IPS-18a (cell line): Measurements from ENCODE around the gene DENND4C.

Experiments
- H3K27ac ChIP-seq: one replicate; pipeline ENCODE4 v1.5.1; 2013; ENCODE audit warnings: low read length
- H3K27me3 ChIP-seq: one replicate; pipeline ENCODE4 v1.6.1; 2013; ENCODE audit warnings: mild to moderate bottlenecking, low read length; ENCODE audit not compliant: control insufficient read depth, insufficient read depth
- H3K36me3 ChIP-seq: one replicate; pipeline ENCODE4 v1.6.1; 2013; ENCODE audit warnings: low read depth, low read length; ENCODE audit not compliant: control insufficient read depth
- H3K4me1 ChIP-seq: one replicate; pipeline ENCODE4 v1.6.1; 2013; ENCODE audit warnings: low read depth, low read length; ENCODE audit not compliant: control insufficient read depth
- H3K4me3 ChIP-seq: one replicate; pipeline ENCODE4 v1.5.1; 2013; ENCODE audit warnings: low read length
- H3K9ac ChIP-seq: one replicate; pipeline ENCODE4 v1.6.1; 2013; ENCODE audit warnings: mild to moderate bottlenecking, low read length, moderate library complexity
- H3K9me3 ChIP-seq: one replicate; pipeline ENCODE4 v1.6.1; 2013; ENCODE audit warnings: low read depth, low read length; ENCODE audit not compliant: control insufficient read depth

DENND4C gene

GRCh38 chr9:19199012-19199411, 31.5 kb upstream of the DENND4C start:
- H3K4me1 ChIP-seq: no peaks in the 10 kb centered on the region
- H3K36me3 ChIP-seq: no peaks in the 10 kb centered on the region
- no peak overlapping the region for H3K9ac ChIP-seq
- H3K27me3 ChIP-seq: no peaks in the 10 kb centered on the region
- no peaks in the 10 kb centered on the region for H3K9me3 ChIP-seq
- no peak overlapping the region for H3K27ac ChIP-seq
- H3K4me3 ChIP-seq: no peak overlapping the region

DNA sequence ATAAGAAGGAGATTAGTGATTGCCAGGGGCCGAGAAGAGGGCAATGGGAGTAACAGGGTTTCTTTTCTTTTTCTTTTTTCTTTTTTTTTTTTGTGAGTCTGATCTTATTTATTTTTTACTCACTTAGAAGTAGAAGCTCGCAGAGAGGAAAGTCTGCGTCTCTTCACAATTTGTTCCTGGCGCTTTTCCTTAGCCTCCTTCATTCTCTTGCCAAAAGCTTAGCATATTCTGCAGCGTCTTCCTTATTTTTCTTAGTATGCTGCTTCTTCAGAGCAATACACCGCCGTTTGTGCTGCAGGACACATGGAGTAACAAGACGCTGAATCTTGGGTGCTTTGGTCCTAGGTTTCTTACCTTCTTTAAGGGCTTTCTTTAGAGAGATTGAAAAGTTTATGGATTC, 30.3 kb upstream of the DENND4C start:
- no peak overlapping the region for H3K4me3 ChIP-seq
- H3K27me3 ChIP-seq: no peaks in the 10 kb centered on the region
- no peaks in the 10 kb centered on the region for H3K4me1 ChIP-seq
- H3K27ac ChIP-seq: no peak overlapping the region
- H3K9me3 ChIP-seq: no peaks in the 10 kb centered on the region
- H3K36me3 ChIP-seq: no peaks in the 10 kb centered on the region
- H3K9ac ChIP-seq: no peak overlapping the region

- Histone ChIP-seq H3K36me3 (no peaks in the 10 kb centered on the region), H3K4me1 (no peaks in the 10 kb centered on the region), H3K27ac (no peak overlapping the region), H3K4me3 (no peak overlapping the region), H3K9ac (no peak overlapping the region), H3K9me3 (no peaks in the 10 kb centered on the region), H3K27me3 (no peaks in the 10 kb centered on the region)
These were observed 28.3 kb upstream of the DENND4C start for GRCh38 chr9:19201899-19202891.

DNA sequence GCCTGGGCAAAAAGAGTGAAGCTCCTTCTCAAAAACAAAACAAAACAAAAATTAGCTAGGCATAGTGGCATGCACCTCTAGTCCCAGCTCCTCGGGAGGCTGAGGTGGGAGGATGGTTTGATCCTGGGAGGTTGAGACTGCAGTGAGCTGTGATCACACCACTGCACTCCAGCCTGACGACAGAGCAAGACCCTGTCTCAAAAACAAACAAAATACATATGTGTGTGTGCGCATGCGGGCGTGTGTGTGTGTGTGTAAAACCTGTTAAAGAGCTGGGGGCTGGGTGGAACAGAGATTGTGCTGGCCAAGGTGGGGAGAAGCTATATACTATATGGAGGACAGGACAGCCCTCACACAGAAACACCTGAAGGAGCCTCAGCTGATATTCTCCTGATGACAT, 27.4 kb upstream of the DENND4C start:
- Histone ChIP-seq H3K36me3 (no peaks in the 10 kb centered on the region), H3K4me1 (no peaks in the 10 kb centered on the region), H3K9ac (no peak overlapping the region), H3K27me3 (no peaks in the 10 kb centered on the region), H3K9me3 (no peaks in the 10 kb centered on the region), H3K4me3 (no peak overlapping the region), H3K27ac (no peak overlapping the region)

DNA sequence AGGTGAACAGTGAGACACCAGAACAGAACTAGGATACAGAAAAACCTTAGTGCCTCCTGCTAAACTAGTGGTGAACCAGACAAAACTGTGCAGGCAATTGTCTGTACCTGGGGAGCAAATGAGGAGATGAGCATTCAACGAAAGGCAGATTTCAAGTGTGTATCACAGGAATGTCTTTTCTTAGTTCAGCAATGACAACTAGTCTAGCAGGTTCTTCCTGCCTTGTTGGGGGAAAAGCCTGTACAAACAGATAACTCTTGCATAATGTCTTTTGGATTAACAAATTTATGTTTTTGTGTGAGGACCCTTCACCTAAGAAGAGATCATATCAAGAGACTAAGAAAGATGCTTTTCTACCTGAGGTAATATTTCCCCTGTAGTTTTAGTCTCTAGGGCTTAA, 21.8 kb upstream of the DENND4C start:
- no peak overlapping the region for H3K4me3 ChIP-seq
- H3K27ac ChIP-seq: no peak overlapping the region
- H3K9ac ChIP-seq: no peak overlapping the region

GRCh38 chr9:19209188-19209587, 21.3 kb upstream of the DENND4C start:
- H3K9me3 ChIP-seq: no peaks in the 10 kb centered on the region
- H3K27me3 ChIP-seq: no peaks in the 10 kb centered on the region
- H3K27ac ChIP-seq: no peak overlapping the region
- no peak overlapping the region for H3K9ac ChIP-seq
- H3K4me1 ChIP-seq: peaks cover 4% of the 10 kb centered on the region
- H3K36me3 ChIP-seq: no peaks in the 10 kb centered on the region
- H3K4me3 ChIP-seq: no peak overlapping the region

More for the DNA sequence above, 21.8 kb upstream of the DENND4C start:
- H3K36me3 ChIP-seq: no peaks in the 10 kb centered on the region
- peaks cover 2% of the 10 kb centered on the region for H3K4me1 ChIP-seq
- no peaks in the 10 kb centered on the region for H3K27me3 ChIP-seq
- no peaks in the 10 kb centered on the region for H3K9me3 ChIP-seq

GRCh38 chr9:19213823-19214222, 16.7 kb upstream of the DENND4C start:
- Histone ChIP-seq H3K36me3 (no peaks in the 10 kb centered on the region), H3K9ac (no peak overlapping the region), H3K4me1 (peaks cover 4% of the 10 kb centered on the region), H3K9me3 (no peaks in the 10 kb centered on the region), H3K27me3 (no peaks in the 10 kb centered on the region), H3K4me3 (no peak overlapping the region), H3K27ac (no peak overlapping the region)

GRCh38 chr9:19216466-19216865, 14.0 kb upstream of the DENND4C start:
- H3K4me1 ChIP-seq: peaks cover 4% of the 10 kb centered on the region
- H3K9me3 ChIP-seq: no peaks in the 10 kb centered on the region
- H3K27ac ChIP-seq: no peak overlapping the region
- no peak overlapping the region for H3K4me3 ChIP-seq
- no peaks in the 10 kb centered on the region for H3K27me3 ChIP-seq
- H3K9ac ChIP-seq: no peak overlapping the region
- no peaks in the 10 kb centered on the region for H3K36me3 ChIP-seq

DNA sequence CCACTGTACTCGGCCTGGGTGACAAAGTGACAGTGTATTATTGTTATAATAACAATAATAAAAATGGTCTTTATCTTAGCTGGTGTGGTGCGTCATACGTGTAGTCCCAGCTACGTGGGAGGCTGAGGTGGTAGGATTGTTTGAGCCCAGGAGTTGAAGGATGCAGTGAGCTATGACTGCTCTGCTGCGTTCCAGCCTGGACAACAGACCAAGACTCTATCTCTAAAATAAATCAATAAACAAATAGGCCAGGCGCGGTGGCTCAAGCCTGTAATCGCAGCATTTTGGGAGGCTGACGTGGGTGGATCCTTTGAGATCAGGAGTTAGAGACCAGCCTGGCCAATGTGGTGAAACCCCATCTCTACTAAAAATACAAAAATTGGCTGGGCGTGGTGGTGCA, 9.2 kb upstream of the DENND4C start:
- Histone ChIP-seq H3K27ac (no peak overlapping the region), H3K4me1 (no peaks in the 10 kb centered on the region), H3K9me3 (no peaks in the 10 kb centered on the region), H3K27me3 (no peaks in the 10 kb centered on the region), H3K4me3 (no peak overlapping the region), H3K9ac (no peak overlapping the region), H3K36me3 (no peaks in the 10 kb centered on the region)

DNA sequence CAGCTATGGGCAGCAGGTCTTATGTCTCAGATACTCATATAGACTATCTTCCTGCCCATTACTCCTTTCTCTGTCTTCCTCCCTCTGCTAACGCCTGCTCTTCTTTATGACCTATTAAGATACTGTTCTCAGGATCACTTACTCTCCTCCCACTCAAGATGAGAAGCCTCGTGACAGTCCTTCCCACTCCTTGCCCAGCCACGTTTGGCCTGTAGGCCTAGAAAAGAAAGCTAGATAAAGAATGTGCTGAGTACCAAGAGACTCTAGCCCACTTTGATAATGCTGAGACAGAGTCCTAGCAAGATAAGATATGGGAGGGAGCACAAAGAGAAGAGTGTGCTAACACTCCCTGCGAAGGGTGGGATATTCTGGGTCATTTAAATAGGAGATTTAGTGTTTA, 6.8 kb upstream of the DENND4C start:
- H3K9ac ChIP-seq: no peak overlapping the region
- no peak overlapping the region for H3K4me3 ChIP-seq

DNA sequence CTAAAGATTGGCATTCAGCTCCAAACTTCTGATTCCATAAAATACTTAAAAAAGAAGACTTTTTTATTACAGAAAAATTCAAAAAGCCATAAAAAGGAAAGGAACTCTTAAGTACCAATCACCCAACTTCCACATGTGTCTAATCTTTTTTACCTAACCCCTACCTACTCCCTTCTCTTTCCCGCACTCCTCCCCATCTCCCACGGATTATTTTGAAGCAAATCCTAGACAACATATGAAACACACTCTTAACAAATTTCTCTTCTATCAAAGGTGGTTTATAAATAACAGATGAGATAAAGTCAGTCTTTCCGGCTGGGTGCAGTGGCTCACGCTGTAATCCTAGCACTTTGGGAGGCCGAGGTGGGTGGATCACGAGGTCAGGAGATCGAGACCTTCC, 5.9 kb upstream of the DENND4C start:
- H3K4me1 ChIP-seq: no peaks in the 10 kb centered on the region
- H3K9ac ChIP-seq: no peak overlapping the region
- no peaks in the 10 kb centered on the region for H3K27me3 ChIP-seq
- H3K4me3 ChIP-seq: no peak overlapping the region
- no peak overlapping the region for H3K27ac ChIP-seq
- no peaks in the 10 kb centered on the region for H3K36me3 ChIP-seq
- H3K9me3 ChIP-seq: no peaks in the 10 kb centered on the region

More for the DNA sequence above, 6.8 kb upstream of the DENND4C start:
- no peaks in the 10 kb centered on the region for H3K27me3 ChIP-seq
- no peaks in the 10 kb centered on the region for H3K9me3 ChIP-seq
- H3K36me3 ChIP-seq: no peaks in the 10 kb centered on the region
- H3K4me1 ChIP-seq: no peaks in the 10 kb centered on the region
- no peak overlapping the region for H3K27ac ChIP-seq
